GM12878 (cell line): ENCODE measurements around the gene SHISA9. TPM values are rescaled to one million over a fixed set of nuclear protein-coding genes. Genes with fewer than 3 reads are reported as not detected.

Experiments used
- ATAC-seq: fragments of 200-7000 bp; cut with Tn5 transposase; 3 replicates; pipeline ENCODE4 v1.9.1; 2020; ENCODE audit warnings: mild to moderate bottlenecking, moderate library complexity
- BruUV-seq: library from RNA; stranded (reverse); fragments of 400-500 nt; replicated peaks from 2 replicates; lab custom pipeline; 2021; lab: Mats Ljungman, UMichigan
- CTCF ChIA-PET: fragments of 300-600 bp; sonication (Branson Sonifier 250); formaldehyde crosslinking; extraction: SDS; loops from one replicate; lab custom pipeline; 2021; ENCODE audit warnings: inconsistent platforms; lab: Yijun Ruan, JAX
- POLR2A ChIA-PET: fragments of 350-600 bp; formaldehyde crosslinking; extraction: SDS; loops from one replicate; lab custom pipeline; 2021; ENCODE audit warnings: inconsistent platforms; lab: Charles Lee
- RAD21 ChIA-PET: fragments of 300-600 bp; sonication (Branson Sonifier 250); formaldehyde crosslinking; loops from one replicate; lab custom pipeline; 2023; ENCODE audit warnings: antibody characterized with exemption; ENCODE audit not compliant: unreplicated experiment; lab: Charles Lee
- SMC1A ChIA-PET: fragments of 300-600 bp; sonication (Branson Sonifier 250); formaldehyde crosslinking; loops from one replicate; lab custom pipeline; 2023; ENCODE audit not compliant: unreplicated experiment, uncharacterized antibody; lab: Charles Lee
- DNase-seq: peaks from one replicate; pipeline ENCODE4 v3.0.0-alpha.2; 2011; ENCODE audit warnings: low read depth, low spot score
- FAIRE-seq: peaks from 3 replicates; lab custom pipeline; 2011; peaks lifted over from hg19 to GRCh38; lab: Jason Lieb, UNC
- H2AFZ ChIP-seq: 2 replicates; pipeline ENCODE4 v1.6.0; 2011; ENCODE audit warnings: low read depth, low read length, control low read depth; ENCODE audit not compliant: control insufficient read depth
- H3K27ac ChIP-seq: 2 replicates; pipeline ENCODE4 v1.5.1; 2011; ENCODE audit warnings: control low read depth; ENCODE audit not compliant: control insufficient read depth, insufficient read depth
- H3K27me3 ChIP-seq, 2 experiments: replicated peaks in 1 of 2; 2 replicates each; pipeline versions ENCODE4 v1.6.0 to v1.6.1; 2011; ENCODE audit warnings: low read length in 1 of 2; ENCODE audit not compliant: control insufficient read depth in 2 of 2, insufficient read depth in 2 of 2
- H3K36me3 ChIP-seq, 2 experiments: 2 replicates each; pipeline ENCODE4 v1.5.1; 2011; ENCODE audit warnings: low read length in 1 of 2; ENCODE audit not compliant: control insufficient read depth in 2 of 2, insufficient read depth in 2 of 2
- H3K4me1 ChIP-seq: 2 replicates; pipeline ENCODE4 v1.6.1; 2011; ENCODE audit warnings: mild to moderate bottlenecking, low read length, moderate library complexity, mixed read lengths; ENCODE audit not compliant: control insufficient read depth, insufficient read depth
- H3K4me2 ChIP-seq: 2 replicates; pipeline ENCODE4 v1.6.0; 2011; ENCODE audit warnings: control low read depth; ENCODE audit not compliant: control insufficient read depth, insufficient read depth
- H3K4me3 ChIP-seq: fragments of 200-600 bp; sonication (generic); 2 replicates; pipeline ENCODE4 v1.5.1; 2016
- H3K79me2 ChIP-seq: 2 replicates; pipeline ENCODE4 v1.6.0; 2011; ENCODE audit warnings: low read length; ENCODE audit not compliant: control insufficient read depth, insufficient read depth
- H3K9ac ChIP-seq: 2 replicates; pipeline ENCODE4 v1.8.0; 2011; ENCODE audit warnings: low read length, control low read depth, mixed read lengths; ENCODE audit not compliant: control insufficient read depth, insufficient read depth
- H3K9me3 ChIP-seq: replicated peaks from 3 replicates; pipeline ENCODE4 v1.5.1; 2011; ENCODE audit warnings: mild to moderate bottlenecking, low read length; ENCODE audit not compliant: control insufficient read depth, insufficient read depth
- H4K20me1 ChIP-seq: 2 replicates; pipeline ENCODE4 v1.6.0; 2011; ENCODE audit not compliant: control insufficient read depth, insufficient read depth
- ASH2L ChIP-seq: fragments of 300-600, 200-600 bp; sonication (generic); IDR thresholded peaks from 2 replicates; pipeline ENCODE4 v1.6.1; 2017; ENCODE audit warnings: low read depth, mild to moderate bottlenecking, borderline replicate concordance
- BACH1 ChIP-seq: fragments of 450-650 bp; IDR thresholded peaks from 2 replicates; pipeline ENCODE4 v1.6.1; 2017; ENCODE audit warnings: mild to moderate bottlenecking, borderline replicate concordance
- BCL3 ChIP-seq: IDR thresholded peaks from 2 replicates; pipeline ENCODE4 v1.6.1; 2011; ENCODE audit warnings: borderline replicate concordance, low read depth, mild to moderate bottlenecking, moderate library complexity, low read length; ENCODE audit not compliant: insufficient read depth, poor library complexity, severe bottlenecking
- CBX5 ChIP-seq: sonication (generic); IDR thresholded peaks from 2 replicates; pipeline ENCODE4 v1.6.1; 2016; ENCODE audit warnings: low read depth, moderate library complexity, mild to moderate bottlenecking, inconsistent platforms
- CHD4 ChIP-seq: fragments of 200-600 bp; sonication (generic); IDR thresholded peaks from 2 replicates; pipeline ENCODE4 v1.6.1; 2016; ENCODE audit warnings: mild to moderate bottlenecking
- CREM ChIP-seq: IDR thresholded peaks from 2 replicates; pipeline ENCODE4 v1.6.1; 2014; ENCODE audit warnings: antibody characterized with exemption, low read depth
- E2F4 ChIP-seq: IDR thresholded peaks from 2 replicates; pipeline ENCODE4 v1.6.1; 2012; ENCODE audit warnings: low read depth, low read length, improper control_type of control experiment
- E4F1 ChIP-seq: fragments of 450-650 bp; IDR thresholded peaks from 2 replicates; pipeline ENCODE4 v1.6.1; 2018; ENCODE audit warnings: borderline replicate concordance, mild to moderate bottlenecking; ENCODE audit not compliant: partially characterized antibody
- NR2F1 ChIP-seq: fragments of 450-650 bp; conservative IDR thresholded peaks from 2 replicates; pipeline ENCODE4 v1.6.1; 2017; ENCODE audit warnings: mild to moderate bottlenecking
- PRDM15 ChIP-seq: fragments of 450-650 bp; formaldehyde crosslinking; IDR thresholded peaks from 2 replicates; pipeline ENCODE4 v1.4.0; 2020; ENCODE audit warnings: mild to moderate bottlenecking, moderate library complexity
- TCF3 ChIP-seq: IDR thresholded peaks from 2 replicates; pipeline ENCODE4 v1.6.1; 2012; ENCODE audit warnings: low read depth, mild to moderate bottlenecking, low read length, borderline replicate concordance; ENCODE audit not compliant: insufficient read depth
- YBX1 ChIP-seq: fragments of 450-650 bp; IDR thresholded peaks from 2 replicates; pipeline ENCODE4 v1.6.1; 2016; ENCODE audit warnings: antibody characterized with exemption
- ZNF217 ChIP-seq: fragments of 450-650 bp; IDR thresholded peaks from 2 replicates; pipeline ENCODE4 v1.6.1; 2017; ENCODE audit warnings: antibody characterized with exemption, mild to moderate bottlenecking
- WGBS: methylation state at CpG from one replicate; pipeline ENCODE4 v1.1.6; 2016; ENCODE audit warnings: low lambda C conversion rate; ENCODE audit not compliant: insufficient replicate concordance, insufficient coverage; ENCODE audit errors: missing lambda C conversion rate; 5-methylcytosine and 5-hydroxymethylcytosine counted together
- in situ Hi-C: fragments of 300-500 bp; cut with MboI; formaldehyde crosslinking; loops from 9 replicates; pipeline ENCODE4 v1.14.3; 2018; ENCODE audit warnings: mixed read lengths
- intact Hi-C: fragments of 100-400 bp; cut with micrococcal nuclease; formaldehyde crosslinking; loops from one replicate; pipeline ENCODE4 v1.14.2; 2022; ENCODE audit not compliant: unreplicated experiment
- polyA plus RNA-seq, 11 experiments: library from polyadenylated mRNA; depleted of rRNA in 4 of 11; unstranded in 6 of 11; stranded (reverse) in 5 of 11; fragments of >200 nt; fragmentation: Nextera tagmentation in 4 of 11; fragmentation: Illumina TruSeq in 1 of 11; extraction: Ambion mirVana in 4 of 11; extraction: Trizol in 1 of 11; gene quantifications; 1 replicate in 1 of 11; 2 replicates in 10 of 11; pipeline versions ENCODE4 v1.2.1 to v1.2.3, GENCODE V29; 2011 to 2016; ENCODE audit warnings: inconsistent platforms in 2 of 11, missing spikeins in 2 of 11, low read depth in 1 of 11
- total RNA-seq, 4 experiments: library from RNA; depleted of rRNA in 3 of 4; stranded (reverse); fragments of >200 nt in 3 of 4; fragmentation: Illumina TruSeq in 1 of 4; extraction: Trizol in 1 of 4; gene quantifications; 2 replicates each; pipeline versions ENCODE4 v1.2.1 to v1.2.3, GENCODE V29; 2013 to 2021

SHISA9 gene
- total and polyA plus RNA-seq, 10 of the 15 experiments (the other 5 are each of a cell fraction or from before 2014, with no cell fraction given) = 0.03 to 25.5 (median 0.07) TPM

GRCh38 chr16:13039526-13039925 lies 138.1 kb downstream of the SHISA9 start:
- no peak for DNase-seq
- no peak overlapping the region for H3K27ac ChIP-seq
- H3K4me2 ChIP-seq = no peak overlapping the region
- H3K4me3 ChIP-seq = no peak overlapping the region
- ChIA-PET POLR2A (no interaction called here), RAD21 (interaction anchor here (0.6 to 0.7 kb wide), 3 partner anchors 393 to 1616 kb away, joined by 3 to 4 read pairs (median 3); no protein-coding TSS in a partner anchor), CTCF (no interaction called here), SMC1A (interaction anchor here (0.9 to 2.2 kb wide), 2 partner anchors 17 to 33 kb away, joined by 3 to 5 read pairs; no protein-coding TSS in a partner anchor)
- no peak for TF ChIP-seq CHD4
- no peak for TF ChIP-seq E4F1
- TF ChIP-seq ZNF217 = no peak
- no peak for TF ChIP-seq TCF3
- TF ChIP-seq CBX5 = no peak
- no peak for TF ChIP-seq BACH1
- TF ChIP-seq ASH2L = no peak
- TF ChIP-seq YBX1 = no peak
- TF ChIP-seq PRDM15 (CRISPR knock-in tag) = no peak
- TF ChIP-seq E2F4 = no peak
- no peak for TF ChIP-seq BCL3
- no peak for TF ChIP-seq NR2F1
- TF ChIP-seq CREM = no peak
- in situ Hi-C loops = no loop called here
- no peaks in the 10 kb centered on the region for H3K79me2 ChIP-seq
- intact Hi-C loops = no loop called here
- H3K9me3 ChIP-seq = no peaks in the 10 kb centered on the region
- no peak overlapping the region for H2AFZ ChIP-seq
- H3K9ac ChIP-seq = no peak overlapping the region
- BruUV-seq = no TSS peak
- no peaks in the 10 kb centered on the region for H3K4me1 ChIP-seq
- H3K36me3 ChIP-seq = no peaks in the 10 kb centered on the region
- FAIRE-seq = no peak
- WGBS = 0% methylated on average over 2 of the region's 2 CpGs
- no peaks in the 10 kb centered on the region for H4K20me1 ChIP-seq
- H3K27me3 ChIP-seq = no peaks in the 10 kb centered on the region; a peak in 1 of 4 replicates
- no peak for ATAC-seq
